NCI-H510A (cell line): ENCODE measurements around the gene ADGRG3.
A peak's percentile ranks its signal among the peaks of the same experiment; 100 is the strongest.

ENCODE experiments used
- DNase-seq: peaks from one replicate; lab custom pipeline; 2025; lab: John Stamatoyannopoulos, UW

ADGRG3 gene

GRCh38 chr16:57681950-57682728 is 14.0 kb downstream of the ADGRG3 start:
- no peak for DNase-seq

- no peak for DNase-seq
Observed at GRCh38 chr16:57682809-57683635, 14.9 kb downstream of the ADGRG3 start.

- no peak for DNase-seq
Observed at GRCh38 chr16:57683636-57684545, 15.8 kb downstream of the ADGRG3 start.

GRCh38 chr16:57684626-57685358 is 16.7 kb downstream of the ADGRG3 start:
- DNase-seq, result no peak

- no peak for DNase-seq
Observed at GRCh38 chr16:57685633-57686032, 17.5 kb downstream of the ADGRG3 start.

DNA sequence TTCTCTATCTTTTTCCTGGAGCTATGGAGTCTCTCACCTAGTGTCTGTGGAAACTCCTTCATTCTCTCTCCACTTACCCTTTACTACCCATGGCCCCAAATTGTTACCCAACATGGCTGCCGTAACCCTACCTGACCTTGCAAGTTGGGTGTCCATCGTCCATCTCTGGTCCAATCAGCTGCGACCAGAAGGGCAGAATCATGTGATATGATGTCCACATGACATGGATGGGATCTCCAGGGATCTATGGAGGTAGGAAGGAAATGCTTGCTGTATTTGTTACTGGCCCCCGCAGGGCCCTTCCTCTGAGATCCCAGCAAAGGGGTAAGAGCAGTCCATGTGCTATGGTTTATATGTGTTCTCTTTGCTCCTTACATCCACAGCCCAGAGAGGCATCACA is 18.5 kb downstream of the ADGRG3 start:
- DNase-seq, result no peak

GRCh38 chr16:57687363-57687929 is 19.3 kb downstream of the ADGRG3 start:
- DNase-seq, result no peak

DNA sequence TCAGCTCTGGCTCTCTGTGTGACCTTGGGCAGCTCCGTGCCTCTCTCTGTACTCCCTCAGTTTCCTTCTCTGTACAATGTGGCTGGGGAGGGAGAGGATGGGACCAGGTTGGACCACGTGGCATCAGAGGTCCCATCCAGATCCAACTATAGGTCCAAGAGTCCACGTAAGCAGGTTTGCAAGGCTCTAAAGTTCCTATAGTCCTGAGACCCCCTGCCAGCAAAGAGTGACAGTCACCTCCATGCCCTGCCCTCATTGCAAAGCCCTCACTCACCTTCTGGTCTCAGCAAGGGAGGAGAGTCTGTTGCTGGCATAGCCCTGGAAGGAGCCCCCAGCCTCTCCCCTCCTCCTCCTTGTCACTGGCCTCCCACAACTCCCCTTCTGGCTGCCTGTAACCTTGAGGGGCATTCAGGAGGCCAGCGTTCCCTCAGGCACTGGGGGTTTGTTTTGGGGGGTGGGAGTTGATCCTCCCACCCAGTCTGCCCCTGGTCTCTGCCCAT is 20.4 kb downstream of the ADGRG3 start:
- DNase-seq, result no peak

DNA sequence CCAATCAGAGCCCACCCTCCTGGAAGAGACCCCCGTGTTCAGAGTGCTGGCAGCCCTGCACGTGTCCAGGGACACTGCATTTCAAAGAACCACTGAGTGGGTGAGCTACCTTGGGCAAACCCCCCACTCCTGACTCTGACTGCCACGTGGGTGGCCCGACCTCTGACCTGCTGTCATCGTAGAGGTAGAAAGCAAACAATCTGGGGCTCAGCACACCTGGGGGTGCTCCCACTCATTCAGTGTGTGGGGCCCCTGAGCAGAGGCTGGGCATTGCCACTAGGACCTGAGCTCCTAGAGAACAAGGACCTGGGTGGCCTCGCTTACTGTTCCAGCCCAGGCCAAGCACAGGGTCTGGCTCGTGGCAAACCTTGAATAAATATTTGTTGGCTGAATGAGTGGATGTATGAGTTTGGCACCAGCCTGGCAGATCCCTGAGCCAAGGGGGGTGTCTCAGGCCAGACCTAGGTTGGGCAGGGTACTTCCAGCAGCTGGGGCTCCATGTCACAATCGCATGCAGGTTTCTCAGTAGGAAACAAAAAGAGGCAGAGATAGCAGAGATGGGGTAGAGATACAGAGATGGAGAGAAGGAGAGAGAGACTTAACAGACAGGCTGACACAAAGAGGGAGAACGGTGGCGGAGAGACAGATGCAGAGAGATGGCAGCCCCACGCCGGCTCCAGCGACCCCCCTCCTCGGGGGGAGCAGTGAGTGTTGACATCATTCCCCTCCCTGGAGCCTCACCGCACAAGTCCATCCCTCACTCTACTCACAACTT is 21.1 kb downstream of the ADGRG3 start:
- DNase-seq, result no peak

GRCh38 chr16:57689762-57690558 is 21.9 kb downstream of the ADGRG3 start:
- DNase-seq, result no peak

DNA sequence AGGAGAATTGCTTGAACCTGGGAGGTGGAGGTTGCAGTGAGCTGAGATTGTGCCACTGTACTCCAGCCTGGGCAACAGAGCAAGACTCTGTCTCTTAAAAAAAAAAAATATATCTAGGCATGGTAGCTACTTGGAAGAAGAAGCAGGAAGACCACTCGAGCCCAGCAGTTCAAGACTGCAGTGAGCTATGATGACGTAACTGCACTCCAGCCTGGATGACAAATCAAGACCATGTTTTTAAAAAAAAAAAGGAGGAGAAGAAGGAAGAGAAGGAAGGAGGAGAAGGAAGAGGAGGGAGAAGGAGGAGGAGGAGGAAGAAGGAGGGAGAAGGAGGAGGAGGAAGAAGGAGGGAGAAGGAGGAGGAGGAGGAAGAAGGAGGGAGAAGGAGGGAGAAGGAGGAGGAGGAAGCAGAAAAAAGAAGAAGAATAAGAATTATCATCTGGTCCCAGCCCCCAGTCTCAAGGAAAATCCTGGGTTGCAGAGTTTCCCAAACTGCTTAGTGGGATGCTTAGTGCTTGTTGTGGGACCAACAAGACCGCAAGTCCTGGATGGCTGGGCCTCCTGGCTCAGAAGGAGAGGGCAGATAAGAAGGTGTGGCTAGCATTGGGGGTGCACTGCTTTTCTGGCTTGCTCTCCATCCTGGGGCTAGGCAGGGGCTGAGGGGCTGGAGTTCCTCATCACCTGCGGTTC is 22.8 kb downstream of the ADGRG3 start:
- DNase-seq, result no peak

DNA sequence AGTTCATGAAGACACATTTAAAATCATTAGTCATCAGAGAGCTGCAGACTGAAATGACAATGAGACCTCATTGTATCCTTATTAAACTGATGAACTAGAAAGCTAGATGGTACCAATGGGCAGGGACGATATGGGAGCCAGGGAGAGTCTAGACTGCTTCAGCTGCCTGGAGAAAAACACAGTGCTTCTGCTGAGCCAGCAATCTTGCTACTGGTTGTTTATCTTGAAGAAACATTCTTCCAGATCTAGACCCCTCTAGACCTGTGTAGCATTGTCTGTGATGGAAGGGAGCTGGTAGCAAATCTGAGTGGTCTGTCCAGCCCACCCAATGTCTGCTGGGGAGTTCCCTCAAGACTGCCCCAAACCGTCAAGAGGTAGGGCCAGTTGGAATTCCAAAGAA is 24.5 kb downstream of the ADGRG3 start:
- DNase-seq, result no peak

DNA sequence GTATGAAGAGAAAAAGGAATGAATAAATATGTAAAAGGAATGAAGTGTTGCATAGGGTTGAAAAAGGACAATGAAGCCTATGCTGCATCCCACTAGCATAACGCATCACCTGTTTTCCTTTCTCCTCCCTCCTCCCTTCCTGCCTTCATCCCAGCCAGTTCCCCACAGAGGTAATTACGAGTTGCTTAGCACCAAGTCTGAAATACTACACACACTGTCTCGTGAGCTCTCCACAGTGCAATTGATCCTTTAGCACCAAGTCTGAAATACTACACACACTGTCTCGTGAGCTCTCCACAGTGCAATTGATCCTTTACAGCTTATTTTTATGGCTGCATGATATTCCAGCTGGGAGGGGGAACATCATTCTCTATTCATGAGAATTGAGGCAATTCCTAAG is 25.4 kb downstream of the ADGRG3 start:
- DNase-seq, result no peak

DNA sequence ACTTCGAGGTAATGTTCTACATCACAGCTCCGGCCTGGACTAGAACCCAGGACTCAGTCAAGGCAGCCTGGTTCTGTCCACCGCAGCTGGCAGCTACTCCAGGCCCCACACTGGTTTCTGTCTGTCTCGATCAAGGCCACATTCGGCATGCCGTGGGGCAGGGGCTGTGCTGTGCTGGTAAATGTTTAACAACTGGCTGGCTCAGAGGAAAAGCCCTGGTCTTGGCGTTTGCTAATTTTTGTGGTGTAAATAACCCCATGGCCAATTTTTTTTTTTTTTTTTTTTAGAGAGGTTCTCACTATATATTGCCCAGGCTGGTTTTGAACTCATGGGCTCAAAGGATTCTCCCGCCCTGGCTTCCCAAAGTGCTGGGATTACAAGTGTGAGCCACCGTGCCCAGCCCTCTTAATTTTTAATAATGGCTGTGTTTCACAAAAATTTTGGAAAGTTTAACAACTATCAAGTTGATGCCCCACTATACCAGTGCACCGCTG is 26.2 kb downstream of the ADGRG3 start:
- no peak for DNase-seq

DNA sequence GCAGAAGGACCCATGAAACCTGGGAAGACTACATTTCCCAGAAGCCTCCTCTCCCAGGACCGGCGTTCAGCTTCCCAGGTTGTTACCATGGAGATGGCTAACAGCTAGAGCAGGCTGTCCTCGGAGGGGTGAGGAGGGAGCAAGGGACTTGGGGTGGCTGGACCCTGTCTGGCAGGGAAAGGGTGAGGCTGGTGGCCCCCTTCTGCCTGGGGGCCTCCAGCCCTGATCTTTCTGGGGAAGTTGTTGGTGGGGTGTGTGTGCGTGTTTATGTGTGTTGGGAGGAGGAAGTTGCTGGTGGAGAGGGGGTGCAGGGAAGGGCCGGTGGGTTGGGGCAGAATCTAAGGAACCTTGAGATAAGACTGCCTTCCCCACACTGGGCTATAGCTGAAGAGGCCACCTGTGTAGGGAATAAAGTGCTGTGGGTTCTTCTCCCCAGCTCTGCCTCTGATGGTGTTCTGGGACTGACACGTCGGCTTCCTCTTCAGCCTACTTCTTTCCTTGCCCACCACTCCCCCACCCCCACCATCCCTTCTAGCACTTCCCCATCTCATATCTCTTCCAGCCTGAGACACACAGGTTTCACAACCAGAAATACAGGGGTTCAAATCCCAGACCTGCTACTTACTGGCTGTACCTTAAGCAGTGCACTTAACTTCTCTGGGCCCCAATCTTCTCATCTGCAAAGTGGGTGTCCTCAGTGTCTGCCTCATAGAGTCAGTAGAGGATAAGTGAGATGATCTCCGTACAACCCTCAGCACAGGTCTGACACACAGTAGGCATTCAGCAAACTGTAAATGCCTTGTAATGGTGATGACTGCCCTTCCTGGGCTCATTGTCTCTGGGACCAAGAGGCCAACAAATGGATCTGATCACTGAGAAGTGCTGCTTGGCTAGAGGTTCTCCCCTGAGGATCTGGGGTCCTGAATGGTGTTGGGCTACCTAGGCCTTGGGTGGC is 26.9 kb downstream of the ADGRG3 start, which contains the start of gene DRC7:
Gene DRC7 (plus strand): TSS at position 82 of the 955 bp plus-strand sequence. CDS start 3,144 bp downstream, outside the sequence.
- peak; percentile 39 for DNase-seq

- no peak for DNase-seq
Observed at GRCh38 chr16:57695680-57696069, 27.6 kb downstream of the ADGRG3 start.

DNA sequence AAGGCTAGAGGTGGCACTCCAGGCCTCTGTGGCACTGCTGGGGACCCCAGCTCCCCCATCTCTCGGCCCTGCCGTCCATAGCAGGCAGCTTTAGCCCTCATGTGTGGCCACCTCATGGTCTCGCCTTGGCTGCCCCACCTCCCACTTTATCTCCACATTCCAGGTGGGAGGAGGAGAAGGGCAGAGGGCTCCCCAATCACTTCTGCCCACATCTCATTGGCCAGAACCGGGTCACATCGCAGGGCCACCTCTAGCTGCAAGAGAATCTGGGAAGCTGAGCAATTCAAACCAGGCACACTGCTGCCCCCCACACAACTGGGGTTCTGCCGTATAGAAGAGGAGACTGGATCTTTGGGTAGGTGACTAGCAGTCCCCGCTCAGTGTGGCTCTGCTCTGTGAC is 28.1 kb downstream of the ADGRG3 start:
- no peak for DNase-seq
